CD4-positive, alpha-beta memory T cell (primary cell): ENCODE results near the gene F11R. TPM values are rescaled to one million over a fixed set of nuclear protein-coding genes. Genes with fewer than 3 reads are reported as not detected.
"Not testable (repeated sequence)": the region's sequence is repeated elsewhere in the genome, so short reads cannot be mapped to it uniquely, and the experiment has no call there.

Source experiments
- CTCF ChIA-PET: fragments of 350-600 bp; sonication (Branson Sonifier 250); formaldehyde crosslinking; loops from one replicate; lab custom pipeline; 2021; ENCODE audit warnings: inconsistent platforms; ENCODE audit not compliant: partially characterized antibody; lab: Charles Lee
- POLR2A ChIA-PET: fragments of 350-600 bp; sonication (Branson Sonifier 250); formaldehyde crosslinking; loops from one replicate; lab custom pipeline; 2021; ENCODE audit not compliant: partially characterized antibody; lab: Charles Lee
- DNase-seq, 5 donors: peaks; one replicate each; pipeline versions ENCODE4 v3.0.0 to v3.0.0-alpha.2; 2020 to 2022; ENCODE audit warnings: mixed read lengths in 1 of 5
- H3K27ac ChIP-seq: one replicate; pipeline ENCODE4 v1.7.0; 2013; ENCODE audit warnings: low read depth, low read length
- H3K27me3 ChIP-seq: 2 replicates; pipeline ENCODE4 v1.7.0; 2013; ENCODE audit warnings: mild to moderate bottlenecking, low read length, moderate library complexity; ENCODE audit not compliant: insufficient read depth
- H3K36me3 ChIP-seq: 2 replicates; pipeline ENCODE4 v1.7.0; 2013; ENCODE audit warnings: mild to moderate bottlenecking, low read length, moderate library complexity; ENCODE audit not compliant: insufficient read depth
- H3K4me1 ChIP-seq: 2 replicates; pipeline ENCODE4 v1.7.0; 2013; ENCODE audit warnings: mild to moderate bottlenecking, low read length, moderate library complexity; ENCODE audit not compliant: insufficient read depth
- H3K4me3 ChIP-seq, 2 donors: one replicate each; pipeline ENCODE4 v1.7.0; 2013; ENCODE audit warnings: low read length in 2 of 2, mild to moderate bottlenecking in 1 of 2
- H3K9me3 ChIP-seq, 2 donors: one replicate each; pipeline ENCODE4 v1.7.0; 2013; ENCODE audit warnings: low read length in 2 of 2, control low read depth in 1 of 2; ENCODE audit not compliant: control insufficient read depth in 1 of 2
- H3K27ac Mint-ChIP-seq, 7 donors: one replicate each; pipeline ENCODE4 v1.8.0; 2020 to 2021; ENCODE audit warnings: mixed read lengths in 7 of 7, mild to moderate bottlenecking in 6 of 7, inconsistent platforms in 3 of 7, moderate library complexity in 3 of 7
- H3K27me3 Mint-ChIP-seq, 2 donors: one replicate each; pipeline ENCODE4 v1.8.0; 2020 to 2021; ENCODE audit warnings: mixed read lengths in 2 of 2
- H3K36me3 Mint-ChIP-seq, 2 donors: one replicate each; pipeline ENCODE4 v1.8.0; 2020 to 2021; ENCODE audit warnings: mixed read lengths in 2 of 2, inconsistent platforms in 1 of 2, mild to moderate bottlenecking in 1 of 2
- H3K4me1 Mint-ChIP-seq, 4 donors: one replicate each; pipeline ENCODE4 v1.8.0; 2020 to 2021; ENCODE audit warnings: mixed read lengths in 4 of 4, mild to moderate bottlenecking in 1 of 4
- H3K4me3 Mint-ChIP-seq, 8 donors: one replicate each; pipeline ENCODE4 v1.8.0; 2020 to 2021; ENCODE audit warnings: mixed read lengths in 8 of 8, mild to moderate bottlenecking in 7 of 8, moderate library complexity in 6 of 8, inconsistent platforms in 3 of 8
- H3K9me3 Mint-ChIP-seq, 8 donors: one replicate each; pipeline ENCODE4 v1.8.0; 2020 to 2021; ENCODE audit warnings: mixed read lengths in 8 of 8, mild to moderate bottlenecking in 5 of 8, inconsistent platforms in 3 of 8, moderate library complexity in 1 of 8
- intact Hi-C: fragments of 100-400 bp; cut with micrococcal nuclease; formaldehyde crosslinking; loops from one replicate; pipeline ENCODE4 v1.15.1; 2023
- polyA plus RNA-seq, 2 donors: library from polyadenylated mRNA; unstranded; fragments of 300-500 nt; fragmentation: Illumina TruSeq; gene quantifications; one replicate each; pipeline ENCODE4 v1.2.3, GENCODE V29; 2021
- total RNA-seq, 2 experiments: library from RNA; stranded (reverse); gene quantifications; one replicate each; pipeline ENCODE4 v1.2.3, GENCODE V29; 2021

Gene F11R
- total and polyA plus RNA-seq, 4 experiments from 2014 or later, result 15.9 to 33.2 (median 23.2) TPM

DNA sequence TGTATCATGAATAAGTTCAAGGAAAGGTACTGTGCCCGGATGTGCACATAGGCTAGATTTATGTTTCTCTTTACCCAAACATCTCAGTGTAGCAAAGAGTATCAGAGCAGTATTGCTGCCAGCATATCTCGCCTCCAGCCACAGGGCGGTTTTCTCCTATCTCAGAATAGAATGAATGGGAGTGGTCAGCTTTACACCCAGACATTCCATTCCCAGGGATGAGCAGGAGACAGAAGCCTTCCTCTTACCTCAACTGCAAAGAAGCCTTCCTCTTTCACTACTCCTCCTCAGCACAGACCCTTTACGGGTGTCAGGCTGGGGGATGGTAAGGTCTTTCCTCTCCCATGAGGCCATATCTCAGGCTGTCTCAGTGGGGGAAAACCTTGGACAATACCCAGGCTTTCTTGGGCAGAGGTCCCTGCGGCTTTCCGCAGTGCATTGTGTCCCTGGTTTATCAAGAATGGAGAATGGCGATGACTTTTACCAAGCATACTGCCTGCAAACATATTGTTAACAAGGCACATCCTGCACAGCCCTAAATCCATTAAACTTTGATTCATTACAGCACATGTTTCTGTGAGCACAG is 73.7 kb downstream of the F11R start:
- H3K4me3 ChIP-seq, intact Hi-C loops, H3K27ac Mint-ChIP-seq, H3K9me3 ChIP-seq, H3K27me3 ChIP-seq, H3K36me3 ChIP-seq, H3K4me3 Mint-ChIP-seq, H3K4me1 ChIP-seq, POLR2A ChIA-PET, H3K9me3 Mint-ChIP-seq, H3K4me1 Mint-ChIP-seq, CTCF ChIA-PET, H3K27me3 Mint-ChIP-seq, H3K27ac ChIP-seq, DNase-seq, H3K36me3 Mint-ChIP-seq: not testable (repeated sequence)

DNA sequence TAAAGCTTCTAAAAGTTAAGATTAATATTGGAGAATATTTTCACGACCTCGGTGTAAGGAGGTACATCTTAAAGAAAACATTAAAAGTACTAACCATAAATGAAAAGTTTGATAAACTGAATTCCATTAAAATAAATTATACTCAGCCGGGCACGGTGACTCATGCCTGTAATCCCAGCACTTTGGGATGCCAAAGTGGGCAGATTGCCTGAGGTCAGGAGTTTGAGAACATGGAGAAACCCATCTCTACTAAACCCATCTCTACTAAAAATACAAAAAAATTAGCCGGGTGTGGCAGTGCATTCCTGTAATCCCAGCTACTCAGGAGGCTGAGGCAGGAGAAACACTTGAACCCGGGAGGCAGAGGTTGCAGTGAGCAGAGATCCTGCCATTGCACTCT is 75.1 kb downstream of the F11R start:
- CTCF ChIA-PET, result interaction anchor here (0.8 to 1.9 kb wide), 2 partner anchors 8 to 111 kb away, joined by 5 to 11 read pairs; partner anchors contain the start of gene ITLN2

More for the DNA sequence above, 75.1 kb downstream of the F11R start:
- H3K4me3 ChIP-seq, H3K4me1 ChIP-seq, POLR2A ChIA-PET, H3K4me1 Mint-ChIP-seq, H3K4me3 Mint-ChIP-seq, intact Hi-C loops, H3K27ac Mint-ChIP-seq, H3K27me3 ChIP-seq, H3K9me3 Mint-ChIP-seq, H3K36me3 ChIP-seq, H3K27ac ChIP-seq, H3K9me3 ChIP-seq, DNase-seq, H3K27me3 Mint-ChIP-seq, H3K36me3 Mint-ChIP-seq: not testable (repeated sequence)

Other genes with a start within 250 kb of the F11R start
- gene LY9, start 225.0 kb downstream of the F11R start, total RNA-seq, result 100 to 1,000 TPM; 131 to 136 TPM
- 100 to 1,000 TPM; 163 to 211 TPM for gene LY9, start 225.0 kb downstream of the F11R start, polyA plus RNA-seq
- gene CD244, start 158.3 kb downstream of the F11R start, total RNA-seq, result not detected
- gene CD244, start 158.3 kb downstream of the F11R start, polyA plus RNA-seq, result under 1 TPM; 0.93 to 0.95 TPM
- gene ITLN1, start 136.0 kb downstream of the F11R start, total RNA-seq, result not detected
- not detected for gene ITLN1, start 136.0 kb downstream of the F11R start, polyA plus RNA-seq
- gene ITLN2, start 66.3 kb downstream of the F11R start, total RNA-seq, result not detected
- gene ITLN2, start 66.3 kb downstream of the F11R start, polyA plus RNA-seq, result not detected
- gene TSTD1, start 17.8 kb upstream of the F11R start, total RNA-seq, result 10 to 100 TPM; 92.0 to 93.1 TPM
- 100 to 1,000 TPM; 264 to 411 TPM for gene TSTD1, start 17.8 kb upstream of the F11R start, polyA plus RNA-seq
- gene USF1, start 24.8 kb upstream of the F11R start, total RNA-seq, result 100 to 1,000 TPM; 101 to 102 TPM
- gene USF1, start 24.8 kb upstream of the F11R start, polyA plus RNA-seq, result 1 to 10 TPM; 1.4 to 5.9 TPM
- gene ARHGAP30, start 48.7 kb upstream of the F11R start, total RNA-seq, result 100 to 1,000 TPM; 222 to 226 TPM
- 100 to 1,000 TPM in 1 of 2 donors, 10 to 100 TPM in 1; 63.4 to 213 TPM for gene ARHGAP30, start 48.7 kb upstream of the F11R start, polyA plus RNA-seq
- not detected for gene NECTIN4, start 68.4 kb upstream of the F11R start, total RNA-seq
- gene NECTIN4, start 68.4 kb upstream of the F11R start, polyA plus RNA-seq, result not detected
- under 1 TPM; 0.52 to 0.53 TPM for gene KLHDC9, start 77.2 kb upstream of the F11R start, total RNA-seq
- 1 to 10 TPM in 1 of 2 donors, under 1 TPM in 1; 0.68 to 2.4 TPM for gene KLHDC9, start 77.2 kb upstream of the F11R start, polyA plus RNA-seq
- gene PFDN2, start 96.9 kb upstream of the F11R start, total RNA-seq, result 10 to 100 TPM; 40.8 to 41.0 TPM
- 10 to 100 TPM; 70.9 to 89.1 TPM for gene PFDN2, start 96.9 kb upstream of the F11R start, polyA plus RNA-seq
- gene NIT1, start 97.0 kb upstream of the F11R start, total RNA-seq, result 10 to 100 TPM; 49.0 to 50.5 TPM
- gene NIT1, start 97.0 kb upstream of the F11R start, polyA plus RNA-seq, result 10 to 100 TPM; 17.5 to 21.4 TPM
- 10 to 100 TPM; 39.1 to 41.4 TPM for gene DEDD, start 111.5 kb upstream of the F11R start, total RNA-seq
- 10 to 100 TPM; 40.7 to 42.0 TPM for gene DEDD, start 111.5 kb upstream of the F11R start, polyA plus RNA-seq
- gene UFC1, start 132.8 kb upstream of the F11R start, total RNA-seq, result 10 to 100 TPM; 87.2 to 87.4 TPM
- gene UFC1, start 132.8 kb upstream of the F11R start, polyA plus RNA-seq, result 100 to 1,000 TPM; 146 to 176 TPM
- 10 to 100 TPM; 62.0 to 63.6 TPM for gene USP21, start 138.3 kb upstream of the F11R start, total RNA-seq
- 10 to 100 TPM; 15.5 to 30.6 TPM for gene USP21, start 138.3 kb upstream of the F11R start, polyA plus RNA-seq
- gene PPOX, start 145.3 kb upstream of the F11R start, total RNA-seq, result 10 to 100 TPM; 59.4 to 69.8 TPM
- 10 to 100 TPM; 16.3 to 25.7 TPM for gene PPOX, start 145.3 kb upstream of the F11R start, polyA plus RNA-seq
- 10 to 100 TPM; 64.6 to 71.5 TPM for gene B4GALT3, start 156.4 kb upstream of the F11R start, total RNA-seq
- 10 to 100 TPM; 55.9 to 60.5 TPM for gene B4GALT3, start 156.4 kb upstream of the F11R start, polyA plus RNA-seq
- gene ADAMTS4, start 177.9 kb upstream of the F11R start, total RNA-seq, result 1 to 10 TPM; 1.4 to 2.4 TPM
- under 1 TPM in 1 of 2 donors, not detected in 1; 0.07 TPM for gene ADAMTS4, start 177.9 kb upstream of the F11R start, polyA plus RNA-seq
- 100 to 1,000 TPM in 1 of 2 experiments, 10 to 100 TPM in 1; 89.9 to 100 TPM for gene NDUFS2, start 181.2 kb upstream of the F11R start, total RNA-seq
- 100 to 1,000 TPM in 1 of 2 donors, 10 to 100 TPM in 1; 90.1 to 112 TPM for gene NDUFS2, start 181.2 kb upstream of the F11R start, polyA plus RNA-seq
- 10 to 100 TPM in 1 of 2 experiments, 1 to 10 TPM in 1; 9.9 to 10.5 TPM for gene FCER1G, start 194.1 kb upstream of the F11R start, total RNA-seq
- 1 to 10 TPM; 2.1 to 2.8 TPM for gene FCER1G, start 194.1 kb upstream of the F11R start, polyA plus RNA-seq
- gene APOA2, start 202.5 kb upstream of the F11R start, total RNA-seq, result not detected
- gene APOA2, start 202.5 kb upstream of the F11R start, polyA plus RNA-seq, result not detected
- gene TOMM40L, start 204.9 kb upstream of the F11R start, total RNA-seq, result 1 to 10 TPM; 8.2 to 8.8 TPM
- 1 to 10 TPM; 2.9 to 6.9 TPM for gene TOMM40L, start 204.9 kb upstream of the F11R start, polyA plus RNA-seq
- gene NR1I3, start 217.1 kb upstream of the F11R start, total RNA-seq, result not detected
- under 1 TPM in 1 of 2 donors, not detected in 1; 0.13 TPM for gene NR1I3, start 217.1 kb upstream of the F11R start, polyA plus RNA-seq
- gene PCP4L1, start 237.6 kb upstream of the F11R start, total RNA-seq, result not detected
- not detected for gene PCP4L1, start 237.6 kb upstream of the F11R start, polyA plus RNA-seq